Measurements from ENCODE around the gene PICALM. TPM values are rescaled to one million over a fixed set of nuclear protein-coding genes. Genes with fewer than 3 reads are reported as not detected.

Gene PICALM
- total RNA-seq, 4 donors from 2014 or later = 164 to 386 (median 189) TPM

- Histone ChIP-seq H3K4me3 (no peak overlapping the region), H3K27ac (no peak overlapping the region), H3K9me3 (no peaks in the 10 kb centered on the region), H3K4me1 (peaks cover 55% of the 10 kb centered on the region), H3K27me3 (no peaks in the 10 kb centered on the region), H3K36me3 (no peaks in the 10 kb centered on the region)
- DNase-seq (ENCODE audit: low spot score in 2 of 2) = no peak
- TF ChIP-seq EP300 (IDR thresholded peaks at IDR 0.05) (no peak), POLR2A (IDR thresholded peaks at IDR 0.05) (no peak), POLR2AphosphoS5 (IDR thresholded peaks at IDR 0.05) (no peak)
These were observed 10.5 kb downstream of the PICALM start for GRCh38 chr11:86058360-86058759.

DNA sequence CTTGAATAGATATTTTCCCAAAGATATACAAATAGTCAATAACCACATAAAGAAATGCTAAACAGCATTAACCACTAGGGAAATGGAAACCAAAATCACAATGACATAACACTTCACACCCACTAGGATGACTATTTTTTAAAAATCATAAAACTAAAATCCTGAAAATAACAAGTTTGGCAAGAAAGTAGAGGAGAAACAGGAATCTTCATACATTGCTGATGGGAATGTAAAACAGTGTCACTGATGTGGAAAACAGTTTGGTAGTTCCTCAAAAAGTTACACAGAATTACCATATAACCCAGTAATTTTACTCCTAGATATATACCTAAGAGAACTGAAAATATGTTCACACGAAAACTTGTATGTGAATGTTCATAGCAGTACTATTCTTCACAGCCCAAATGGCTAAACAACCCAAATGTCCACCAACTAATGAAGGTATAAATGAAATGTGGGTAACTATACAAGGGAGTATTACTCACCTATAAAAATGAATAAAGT lies 12.5 kb downstream of the PICALM start:
- TF ChIP-seq EP300 (IDR thresholded peaks at IDR 0.05) (no peak), CTCF (IDR thresholded peaks at IDR 0.05) (no peak), POLR2A (IDR thresholded peaks at IDR 0.05) (no peak), POLR2AphosphoS5 (IDR thresholded peaks at IDR 0.05) (no peak)
- no peak for DNase-seq (ENCODE audit: low spot score in 2 of 2)
- Histone ChIP-seq H3K4me3 (no peak overlapping the region), H3K27ac (no peak overlapping the region), H3K9me3 (no peaks in the 10 kb centered on the region), H3K27me3 (no peaks in the 10 kb centered on the region), H3K4me1 (peaks cover 50% of the 10 kb centered on the region), H3K36me3 (no peaks in the 10 kb centered on the region)
- 79% methylated on average over 1 of the region's 1 CpG for WGBS

DNA sequence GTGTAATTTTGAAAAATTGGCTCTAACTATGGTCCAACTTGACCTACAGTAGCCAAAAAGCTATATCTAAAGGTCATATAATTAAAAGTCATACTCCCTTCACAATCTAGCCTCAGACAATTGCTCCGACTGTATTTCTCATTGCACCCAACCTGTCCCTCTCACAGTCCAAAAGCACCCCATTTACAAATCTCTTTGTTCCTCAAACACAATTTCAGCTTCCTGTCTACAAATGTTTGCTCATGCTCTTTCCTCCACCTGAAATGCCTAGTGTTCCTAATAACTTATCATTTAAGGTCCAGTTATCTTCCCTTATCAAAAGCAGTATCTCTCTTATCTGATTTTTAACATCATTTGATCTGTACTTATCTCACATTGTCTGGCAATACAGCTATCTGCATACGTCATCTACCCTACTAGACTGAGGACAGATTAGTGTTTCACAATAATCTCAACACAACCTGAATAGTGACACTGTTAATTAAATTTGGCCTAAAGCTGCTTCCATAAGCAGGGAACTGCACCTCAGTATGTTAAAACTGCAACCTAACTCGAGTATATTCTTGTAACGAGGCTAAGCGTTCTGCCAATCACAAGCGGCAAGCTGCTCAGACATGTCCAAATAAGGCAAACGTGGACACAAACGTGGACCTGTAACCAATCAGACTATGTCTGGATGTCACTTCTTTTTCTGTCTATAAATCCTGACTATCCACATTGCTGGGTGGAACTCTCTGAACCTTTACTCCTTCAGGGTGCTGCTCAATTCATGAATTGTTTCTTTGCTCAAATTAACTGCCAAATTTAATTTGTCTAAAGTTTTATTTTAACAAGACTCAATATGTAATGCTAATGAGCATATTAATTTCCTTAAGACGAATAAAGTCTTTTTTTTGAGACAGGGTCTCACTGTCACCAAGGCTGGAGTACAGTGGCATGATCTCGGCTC lies 15.9 kb downstream of the PICALM start:
- 76% methylated on average over 10 of the region's 10 CpGs for WGBS
- Histone ChIP-seq H3K36me3 (no peaks in the 10 kb centered on the region), H3K4me1 (peaks cover 39% of the 10 kb centered on the region), H3K4me3 (no peak overlapping the region), H3K9me3 (no peaks in the 10 kb centered on the region), H3K27me3 (no peaks in the 10 kb centered on the region), H3K27ac (no peak overlapping the region)
- no peak for DNase-seq (ENCODE audit: low spot score in 2 of 2)
- TF ChIP-seq EP300 (IDR thresholded peaks at IDR 0.05) = no peak
- TF ChIP-seq POLR2AphosphoS5 (IDR thresholded peaks at IDR 0.05) = no peak
- no peak for TF ChIP-seq POLR2A (IDR thresholded peaks at IDR 0.05)
- no peak for TF ChIP-seq CTCF (IDR thresholded peaks at IDR 0.05)

- TF ChIP-seq POLR2AphosphoS5 (IDR thresholded peaks at IDR 0.05) (no peak), EP300 (IDR thresholded peaks at IDR 0.05) (no peak), CTCF (IDR thresholded peaks at IDR 0.05) (no peak), POLR2A (IDR thresholded peaks at IDR 0.05) (no peak)
- Histone ChIP-seq H3K4me1 (peaks cover 57% of the 10 kb centered on the region), H3K27me3 (no peaks in the 10 kb centered on the region), H3K27ac (no peak overlapping the region), H3K36me3 (no peaks in the 10 kb centered on the region), H3K4me3 (no peak overlapping the region), H3K9me3 (no peaks in the 10 kb centered on the region)
- DNase-seq (ENCODE audit: low spot score in 2 of 2) = no peak
These were observed 18.6 kb downstream of the PICALM start for GRCh38 chr11:86050196-86050709.

DNA sequence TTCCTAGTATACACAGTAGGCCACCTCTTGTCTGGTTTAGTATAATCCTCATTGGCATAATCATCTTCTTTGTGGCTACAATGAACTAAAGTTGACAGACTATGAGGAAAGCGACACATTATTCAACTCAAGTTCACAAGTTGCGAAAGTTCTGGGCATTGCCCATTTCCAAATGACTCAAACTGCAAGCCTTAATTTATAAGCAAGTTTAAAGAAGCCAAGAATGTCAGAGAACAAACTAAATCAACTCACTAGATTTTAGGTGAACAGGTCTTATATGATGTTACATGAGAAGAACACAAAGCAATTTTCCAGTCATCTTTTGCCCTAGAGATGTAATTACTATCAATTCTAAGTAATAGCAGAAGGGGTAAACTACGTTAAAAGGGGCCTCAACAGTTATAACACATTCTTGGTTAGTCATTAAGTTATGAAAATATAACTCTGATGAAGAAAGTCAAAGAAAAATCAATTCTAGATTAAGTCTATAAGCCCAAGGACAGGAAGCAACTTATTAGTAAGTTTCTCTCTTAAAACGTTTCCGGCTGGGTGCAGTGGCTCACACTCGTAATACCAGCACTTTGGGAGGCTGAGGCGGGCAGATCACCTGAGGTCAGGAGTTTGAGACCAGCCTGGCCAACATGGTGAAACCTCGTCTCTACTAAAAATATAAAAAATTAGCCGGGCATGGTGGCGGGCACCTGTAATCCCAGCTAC lies 21.5 kb downstream of the PICALM start:
- Histone ChIP-seq H3K36me3 (no peaks in the 10 kb centered on the region), H3K4me1 (peaks cover 64% of the 10 kb centered on the region), H3K4me3 (no peak overlapping the region), H3K27me3 (no peaks in the 10 kb centered on the region), H3K9me3 (no peaks in the 10 kb centered on the region), H3K27ac (no peak overlapping the region)
- WGBS = 74% methylated on average over 10 of the region's 10 CpGs
- DNase-seq (ENCODE audit: low spot score in 2 of 2) = no peak
- TF ChIP-seq CTCF (IDR thresholded peaks at IDR 0.05) (no peak), EP300 (IDR thresholded peaks at IDR 0.05) (no peak), POLR2A (IDR thresholded peaks at IDR 0.05) (no peak), POLR2AphosphoS5 (IDR thresholded peaks at IDR 0.05) (no peak)

Data from suprapubic skin (tissue), 4 donors.